ENCODE data around the gene YBX1.
"Not testable (repeated sequence)": the region's sequence is repeated elsewhere in the genome, so short reads cannot be mapped to it uniquely, and the experiment has no call there.

Gene YBX1

GRCh38 chr1:42751511-42752070 lies 69.4 kb downstream of the YBX1 start:
- not testable (repeated sequence) for DNase-seq

- no peak for DNase-seq
Observed at GRCh38 chr1:42752284-42752683, 70.1 kb downstream of the YBX1 start.

GRCh38 chr1:42753070-42753469 lies 70.9 kb downstream of the YBX1 start:
- no peak for DNase-seq

Data from GF-D8 (cell line).